ENCODE measurements around the gene DYNLT5. TPM values are rescaled to one million over a fixed set of nuclear protein-coding genes. Genes with fewer than 3 reads are reported as not detected.
"Not testable (repeated sequence)": the region's sequence is repeated elsewhere in the genome, so short reads cannot be mapped to it uniquely, and the experiment has no call there.

DYNLT5 gene
- total RNA-seq, 1 experiment from 2014 or later: 0.42 TPM

DNA sequence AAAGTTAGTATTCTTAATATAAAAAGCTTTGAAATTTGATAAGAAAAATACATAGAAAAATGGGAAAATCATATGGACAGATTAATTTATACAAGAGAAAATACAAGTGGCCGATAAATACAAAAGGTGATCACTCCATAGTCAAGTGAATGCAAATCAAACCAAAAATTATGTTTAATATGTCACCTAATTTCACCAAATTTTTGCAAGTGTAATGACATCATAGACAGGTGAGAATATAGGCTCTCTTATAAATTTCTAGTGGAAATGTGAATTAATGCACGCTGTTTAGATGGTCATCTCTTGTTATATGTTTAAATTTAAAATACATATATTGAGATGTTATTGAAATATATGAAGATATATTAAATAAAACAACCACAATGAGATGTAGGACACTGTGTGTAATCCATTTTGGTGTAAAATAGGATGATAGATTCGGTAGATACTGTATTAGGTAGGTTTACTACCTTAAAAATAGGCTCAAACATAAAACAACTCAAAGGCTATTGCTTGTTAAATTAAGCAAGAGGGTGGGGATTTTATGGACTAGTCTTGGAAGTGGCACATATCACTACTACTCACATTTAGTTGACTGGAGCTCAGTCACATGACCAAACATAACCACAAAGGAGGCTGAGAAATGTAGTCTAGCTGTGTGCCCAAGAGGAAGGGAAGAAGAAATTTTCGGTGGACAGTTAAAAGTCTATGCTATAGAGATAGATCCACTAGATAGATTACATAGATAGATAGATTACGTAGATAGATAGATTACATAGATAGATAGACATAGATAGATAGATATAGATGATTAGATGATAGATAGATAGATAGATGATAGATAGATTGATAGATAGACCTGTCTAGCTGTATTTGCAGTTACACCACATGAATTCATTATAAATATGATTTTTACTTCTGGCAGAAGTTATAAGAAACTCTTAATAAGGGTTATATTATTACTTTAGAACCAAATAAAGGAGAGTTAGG is 39.7 kb downstream of the DYNLT5 start:
- Histone ChIP-seq H3K36me3 (replicated peaks; ENCODE audit: control insufficient read depth, insufficient read depth, low read length) (no peaks in the 10 kb centered on the region), H3K27me3 (ENCODE audit: control insufficient read depth, insufficient read depth, low read length) (no peaks in the 10 kb centered on the region), H3K4me3 (ENCODE audit: insufficient read depth, low read depth, low read length) (no peak overlapping the region)
- no peak for DNase-seq

DNA sequence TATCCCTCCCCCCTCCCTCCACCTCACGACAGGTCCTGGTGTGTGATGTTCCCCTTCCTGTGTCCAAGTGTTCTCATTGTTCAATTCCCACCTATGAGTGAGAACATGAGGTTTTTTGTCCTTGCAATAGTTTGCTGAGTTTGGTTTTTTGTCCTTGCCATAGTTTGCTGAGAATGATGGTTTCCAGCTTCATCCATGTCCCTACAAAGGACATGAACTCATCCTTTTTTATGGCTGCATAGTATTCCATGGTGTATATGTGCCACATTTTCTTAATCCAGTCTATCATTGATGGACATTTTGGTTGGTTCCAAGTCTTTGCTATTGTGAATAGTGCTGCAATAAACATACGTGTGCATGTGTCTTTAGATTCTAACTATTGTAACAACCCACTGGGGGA is 43.6 kb downstream of the DYNLT5 start:
- H3K27me3 ChIP-seq (ENCODE audit: control insufficient read depth, insufficient read depth, low read length); DNase-seq; H3K4me3 ChIP-seq (ENCODE audit: insufficient read depth, low read depth, low read length); H3K36me3 ChIP-seq (replicated peaks; ENCODE audit: control insufficient read depth, insufficient read depth, low read length): not testable (repeated sequence)

DNA sequence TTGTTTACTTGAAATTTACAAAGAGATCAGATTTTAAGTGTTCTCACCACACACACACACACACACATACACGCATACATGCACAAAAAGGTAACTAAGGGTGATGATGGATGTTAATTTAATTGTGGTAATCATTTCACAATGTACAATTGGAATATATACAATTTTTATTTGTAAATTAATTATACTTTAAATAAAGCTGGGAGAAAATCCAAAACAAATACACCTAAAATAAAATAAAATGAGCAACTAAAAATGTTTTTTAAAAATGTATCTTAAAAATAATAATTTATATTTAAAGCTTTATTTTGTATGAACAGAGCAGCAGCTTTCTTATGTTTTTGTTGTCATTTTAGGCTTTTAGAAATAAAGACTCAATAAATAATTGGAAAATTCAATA is 57.0 kb downstream of the DYNLT5 start:
- Histone ChIP-seq H3K36me3 (replicated peaks; ENCODE audit: control insufficient read depth, insufficient read depth, low read length) (no peaks in the 10 kb centered on the region), H3K27me3 (ENCODE audit: control insufficient read depth, insufficient read depth, low read length) (no peaks in the 10 kb centered on the region), H3K4me3 (ENCODE audit: insufficient read depth, low read depth, low read length) (no peak overlapping the region)
- no peak for DNase-seq

DNA sequence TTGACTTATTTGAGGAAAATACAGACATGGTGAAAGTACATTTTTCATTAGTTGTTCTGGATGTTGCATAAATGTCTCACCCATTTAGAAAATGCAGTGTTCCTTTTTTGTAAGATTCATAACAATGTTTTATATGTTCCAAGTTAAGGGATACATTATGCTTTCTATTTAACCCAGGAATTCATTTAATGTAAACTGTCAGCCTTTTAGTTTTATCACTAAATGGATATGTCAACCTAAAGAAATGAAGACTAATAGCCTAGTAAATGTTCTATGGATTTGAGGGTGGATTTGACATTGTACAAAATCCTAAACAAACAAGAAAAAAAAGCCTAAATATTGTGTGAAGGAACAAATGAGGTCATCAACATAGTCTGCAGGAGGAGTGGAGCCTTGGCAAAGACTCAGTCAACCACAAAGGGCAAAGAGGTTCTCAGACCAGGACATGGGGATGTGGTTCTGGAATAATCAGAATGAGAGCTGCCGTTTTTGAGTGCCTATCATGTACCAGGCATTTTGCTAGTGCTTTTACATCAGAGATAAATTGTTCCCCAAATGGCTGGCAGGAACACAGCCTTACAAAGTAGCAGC is 57.6 kb downstream of the DYNLT5 start:
- no peak for DNase-seq
- H3K4me3 ChIP-seq (ENCODE audit: insufficient read depth, low read depth, low read length): no peak overlapping the region
- H3K36me3 ChIP-seq (replicated peaks; ENCODE audit: control insufficient read depth, insufficient read depth, low read length): no peaks in the 10 kb centered on the region
- no peaks in the 10 kb centered on the region for H3K27me3 ChIP-seq (ENCODE audit: control insufficient read depth, insufficient read depth, low read length)

DNA sequence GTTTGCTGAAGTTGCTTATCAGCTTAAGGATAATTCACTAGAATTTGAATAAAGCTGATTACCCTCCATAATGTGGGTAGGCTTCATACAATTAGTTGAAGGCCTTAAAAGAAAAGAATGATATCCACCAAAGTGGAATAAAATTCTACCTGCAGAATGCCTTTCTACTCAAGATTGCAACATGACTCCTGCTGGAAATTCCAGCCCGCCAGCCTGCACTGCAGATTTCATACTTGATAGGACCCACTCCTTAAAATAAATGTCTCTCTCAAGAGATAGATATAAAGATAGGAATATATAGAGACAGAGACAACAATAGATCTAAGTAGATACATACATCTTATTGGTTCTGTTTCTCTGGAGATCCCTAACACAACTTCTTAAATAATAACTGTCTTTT is 72.5 kb downstream of the DYNLT5 start:
- Histone ChIP-seq H3K4me3 (ENCODE audit: insufficient read depth, low read depth, low read length) (no peak overlapping the region), H3K36me3 (replicated peaks; ENCODE audit: control insufficient read depth, insufficient read depth, low read length) (no peaks in the 10 kb centered on the region), H3K27me3 (ENCODE audit: control insufficient read depth, insufficient read depth, low read length) (no peaks in the 10 kb centered on the region)
- no peak for DNase-seq

Other genes with a start within 250 kb of the DYNLT5 start
- 0.14 TPM in 1 of 2 replicates, not detected in the other for gene SGIP1, start 218.3 kb upstream of the DYNLT5 start, total RNA-seq (2014; rRNA removed; shearing (Covaris generic))
- not detected in 2 replicates for gene INSL5, start 48.8 kb downstream of the DYNLT5 start, total RNA-seq (2014; rRNA removed; shearing (Covaris generic))
- 1.6 and 3.8 TPM in 2 replicates for gene DNAI4, start 172.4 kb downstream of the DYNLT5 start, total RNA-seq (2014; rRNA removed; shearing (Covaris generic))
- 31.7 and 44.8 TPM in 2 replicates for gene MIER1, start 172.5 kb downstream of the DYNLT5 start, total RNA-seq (2014; rRNA removed; shearing (Covaris generic))

Data from H7 (cell line).